Measurements from ENCODE around the gene MYO19.

- TF ChIP-seq CTCF (IDR thresholded peaks at IDR 0.05) (no peak), POLR2A (IDR thresholded peaks at IDR 0.05) (no peak)
Measured at GRCh38 chr17:36510636-36511035, 24.0 kb downstream of the MYO19 start.
